ENCODE measurements around the gene ADAM22. TPM values are rescaled to one million over a fixed set of nuclear protein-coding genes. Genes with fewer than 3 reads are reported as not detected.

The ADAM22 gene
- total RNA-seq, 1 experiment from 2014 or later = 7.1 TPM

GRCh38 chr7:88223265-88223664, 289.2 kb downstream of the ADAM22 start:
- POLR2A ChIA-PET (ENCODE audit: low non-redundant PET) = no interaction called here
- CTCF ChIA-PET = no interaction called here

GRCh38 chr7:88224601-88225275, 290.7 kb downstream of the ADAM22 start:
- DNase-seq (ENCODE audit: low spot score) = no peak
- intact Hi-C loops (cut with micrococcal nuclease; ENCODE audit: unreplicated experiment) = no loop called here
- no peak for TF ChIP-seq EZH2 (IDR thresholded peaks at IDR 0.05; ENCODE audit: borderline replicate concordance, low read depth, low read length, poor library complexity, severe bottlenecking)
- TF ChIP-seq CTCF (conservative IDR thresholded peaks at IDR 0.05; ENCODE audit: low read depth, low read length) = no peak
- Histone ChIP-seq H3K9me3 (ENCODE audit: low read depth, low read length, poor library complexity, severe bottlenecking) (no peaks in the 10 kb centered on the region), H3K4me3 (ENCODE audit: low read depth, low read length, poor library complexity, severe bottlenecking) (no peak overlapping the region), H3K27ac (ENCODE audit: low read depth, low read length, poor library complexity, severe bottlenecking) (no peak overlapping the region), H3K4me1 (ENCODE audit: insufficient read depth, low read length, poor library complexity, severe bottlenecking) (peaks cover 4% of the 10 kb centered on the region), H3K27me3 (replicated peaks; ENCODE audit: insufficient read depth, low read depth, low read length, poor library complexity) (no peaks in the 10 kb centered on the region), H3K36me3 (ENCODE audit: insufficient read depth, low read length, poor library complexity, severe bottlenecking) (no peaks in the 10 kb centered on the region)
- ChIA-PET POLR2A (ENCODE audit: low non-redundant PET) (no interaction called here), CTCF (no interaction called here)
- BruUV-seq (replicated peaks) = no TSS peak

More at GRCh38 chr7:88223265-88223664, 289.2 kb downstream of the ADAM22 start:
- H3K4me3 ChIP-seq (ENCODE audit: low read depth, low read length, poor library complexity, severe bottlenecking) = no peak overlapping the region
- intact Hi-C loops (cut with micrococcal nuclease; ENCODE audit: unreplicated experiment) = no loop called here
- H3K27ac ChIP-seq (ENCODE audit: low read depth, low read length, poor library complexity, severe bottlenecking) = no peak overlapping the region
- no TSS peak for BruUV-seq (replicated peaks)
- no peak for DNase-seq (ENCODE audit: low spot score)
- no peak for TF ChIP-seq CTCF (conservative IDR thresholded peaks at IDR 0.05; ENCODE audit: low read depth, low read length)
- TF ChIP-seq EZH2 (IDR thresholded peaks at IDR 0.05; ENCODE audit: borderline replicate concordance, low read depth, low read length, poor library complexity, severe bottlenecking) = no peak
- no peaks in the 10 kb centered on the region for H3K36me3 ChIP-seq (ENCODE audit: insufficient read depth, low read length, poor library complexity, severe bottlenecking)
- H3K27me3 ChIP-seq (replicated peaks; ENCODE audit: insufficient read depth, low read depth, low read length, poor library complexity) = no peaks in the 10 kb centered on the region
- H3K4me1 ChIP-seq (ENCODE audit: insufficient read depth, low read length, poor library complexity, severe bottlenecking) = peaks cover 8% of the 10 kb centered on the region
- H3K9me3 ChIP-seq (ENCODE audit: low read depth, low read length, poor library complexity, severe bottlenecking) = no peaks in the 10 kb centered on the region

DNA sequence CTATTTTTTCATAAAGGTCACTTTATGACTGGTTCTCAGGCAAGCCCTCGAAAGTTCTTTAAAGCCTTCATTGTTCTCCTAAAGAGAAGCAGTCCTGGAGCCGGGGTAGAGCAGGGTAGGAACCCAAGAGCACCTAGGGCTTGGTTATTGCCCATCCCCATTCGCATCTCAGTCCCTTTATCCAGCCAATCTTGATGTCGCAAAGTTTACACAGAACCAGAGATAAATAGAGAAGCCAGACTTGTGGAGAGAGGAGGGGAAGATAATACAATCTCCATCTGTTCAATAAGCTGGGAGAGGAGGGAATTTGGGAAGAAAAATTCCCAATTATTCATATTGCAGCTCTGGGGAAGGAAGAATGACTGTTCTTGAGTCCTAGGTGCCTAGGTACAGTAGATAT, 292.1 kb downstream of the ADAM22 start:
- Histone ChIP-seq H3K4me3 (ENCODE audit: low read depth, low read length, poor library complexity, severe bottlenecking) (no peak overlapping the region), H3K9me3 (ENCODE audit: low read depth, low read length, poor library complexity, severe bottlenecking) (no peaks in the 10 kb centered on the region), H3K4me1 (ENCODE audit: insufficient read depth, low read length, poor library complexity, severe bottlenecking) (no peaks in the 10 kb centered on the region), H3K36me3 (ENCODE audit: insufficient read depth, low read length, poor library complexity, severe bottlenecking) (no peaks in the 10 kb centered on the region), H3K27ac (ENCODE audit: low read depth, low read length, poor library complexity, severe bottlenecking) (no peak overlapping the region), H3K27me3 (replicated peaks; ENCODE audit: insufficient read depth, low read depth, low read length, poor library complexity) (no peaks in the 10 kb centered on the region)
- DNase-seq (ENCODE audit: low spot score) = no peak
- ChIA-PET POLR2A (ENCODE audit: low non-redundant PET) (no interaction called here), CTCF (no interaction called here)
- TF ChIP-seq EZH2 (IDR thresholded peaks at IDR 0.05; ENCODE audit: borderline replicate concordance, low read depth, low read length, poor library complexity, severe bottlenecking) (no peak), CTCF (conservative IDR thresholded peaks at IDR 0.05; ENCODE audit: low read depth, low read length) (no peak)
- intact Hi-C loops (cut with micrococcal nuclease; ENCODE audit: unreplicated experiment) = no loop called here
- BruUV-seq (replicated peaks) = no TSS peak

All from A673 (cell line).